Esophagus muscularis mucosa (tissue), 4 donors: ENCODE measurements around the gene DACT3.

ENCODE experiments used
- EP300 ChIP-seq: sonication (generic); formaldehyde crosslinking; IDR thresholded peaks from one replicate; pipeline ENCODE4 v1.6.1; 2017; ENCODE audit warnings: antibody characterized with exemption
- POLR2A ChIP-seq: fragments of 450-650 bp; IDR thresholded peaks from one replicate; pipeline ENCODE4 v1.6.1; 2017; ENCODE audit warnings: antibody characterized with exemption, moderate library complexity, mild to moderate bottlenecking, low read depth
- TF ChIP-seq, protein P1 (sequence below), 3 experiments: fragments of 200-600 bp in 2 of 3; fragments of 450-650 bp in 1 of 3; sonication (generic) in 2 of 3; IDR thresholded peaks; one replicate each; pipeline ENCODE4 v1.5.1; 2017 to 2019; ENCODE audit warnings: antibody characterized with exemption in 3 of 3, mild to moderate bottlenecking in 2 of 3, moderate library complexity in 1 of 3

DNA sequence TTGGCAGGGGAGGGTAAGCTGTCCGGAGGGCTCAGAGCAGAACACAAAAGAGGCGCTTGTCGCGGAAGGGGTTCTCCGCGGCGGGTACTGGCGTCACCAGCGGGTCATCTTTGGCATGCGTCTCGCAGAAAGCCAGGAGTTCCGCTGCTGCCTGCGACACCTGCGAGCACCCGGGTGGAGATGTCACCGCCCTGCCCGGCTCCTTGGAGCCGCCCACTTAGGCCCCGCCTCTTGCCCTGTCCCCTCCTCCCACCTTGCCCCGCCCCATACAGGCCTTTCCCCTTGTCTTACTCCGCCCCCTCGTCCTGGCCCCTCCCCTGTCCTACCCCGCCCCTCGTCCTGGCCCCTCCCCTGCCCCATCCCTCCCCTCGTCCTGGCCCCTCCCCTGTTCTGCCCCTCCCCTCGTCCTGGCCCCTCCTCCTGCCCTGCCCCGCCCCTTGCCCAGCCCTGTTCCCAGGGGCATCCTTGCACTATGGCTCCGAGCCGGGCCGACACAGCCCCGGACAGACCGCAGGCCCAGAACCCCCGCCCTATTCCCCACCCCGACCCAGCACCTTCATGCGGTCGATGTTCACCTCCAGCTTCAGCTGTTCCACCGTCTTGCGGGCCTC, 26.8 kb downstream of the DACT3 start:
- TF ChIP-seq, protein P1, sequence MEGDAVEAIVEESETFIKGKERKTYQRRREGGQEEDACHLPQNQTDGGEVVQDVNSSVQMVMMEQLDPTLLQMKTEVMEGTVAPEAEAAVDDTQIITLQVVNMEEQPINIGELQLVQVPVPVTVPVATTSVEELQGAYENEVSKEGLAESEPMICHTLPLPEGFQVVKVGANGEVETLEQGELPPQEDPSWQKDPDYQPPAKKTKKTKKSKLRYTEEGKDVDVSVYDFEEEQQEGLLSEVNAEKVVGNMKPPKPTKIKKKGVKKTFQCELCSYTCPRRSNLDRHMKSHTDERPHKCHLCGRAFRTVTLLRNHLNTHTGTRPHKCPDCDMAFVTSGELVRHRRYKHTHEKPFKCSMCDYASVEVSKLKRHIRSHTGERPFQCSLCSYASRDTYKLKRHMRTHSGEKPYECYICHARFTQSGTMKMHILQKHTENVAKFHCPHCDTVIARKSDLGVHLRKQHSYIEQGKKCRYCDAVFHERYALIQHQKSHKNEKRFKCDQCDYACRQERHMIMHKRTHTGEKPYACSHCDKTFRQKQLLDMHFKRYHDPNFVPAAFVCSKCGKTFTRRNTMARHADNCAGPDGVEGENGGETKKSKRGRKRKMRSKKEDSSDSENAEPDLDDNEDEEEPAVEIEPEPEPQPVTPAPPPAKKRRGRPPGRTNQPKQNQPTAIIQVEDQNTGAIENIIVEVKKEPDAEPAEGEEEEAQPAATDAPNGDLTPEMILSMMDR (IDR thresholded peaks at IDR 0.05), result no peak
- TF ChIP-seq POLR2A (no peak), EP300 (no peak)
